ENCODE measurements around the gene REEP1. TPM values are rescaled to one million over a fixed set of nuclear protein-coding genes. Genes with fewer than 3 reads are reported as not detected.
A peak's percentile ranks its signal among the peaks of the same experiment; 100 is the strongest.

The REEP1 gene
- total RNA-seq, 4 donors from 2014 or later, result 46.1 to 95.1 (median 74.9) TPM

GRCh38 chr2:86304416-86304815 is 33.0 kb downstream of the REEP1 start:
- DNase-seq (ENCODE audit: extremely low spot score), result no peak
- no peaks in the 10 kb centered on the region for H3K36me3 ChIP-seq
- no peak overlapping the region for H3K4me3 ChIP-seq
- TF ChIP-seq CTCF (IDR thresholded peaks at IDR 0.05), result no peak
- TF ChIP-seq EP300 (IDR thresholded peaks at IDR 0.05), result no peak
- TF ChIP-seq POLR2AphosphoS5 (IDR thresholded peaks at IDR 0.05), result no peak
- no peak for TF ChIP-seq POLR2A (IDR thresholded peaks at IDR 0.05; ENCODE audit: low read depth)
- peak overlapping the region in 1 of 4 donors; percentile 86 for H3K27ac ChIP-seq (replicated peaks in 1 of 4)
- no peaks in the 10 kb centered on the region for H3K27me3 ChIP-seq
- intact Hi-C loops (cut with DNase I), result no loop called here
- H3K4me1 ChIP-seq, result peaks cover 38 to 91% (median 84%) of the 10 kb centered on the region in 4 donors
- 100% methylated on average over 3 of the region's 3 CpGs for WGBS
- H3K9me3 ChIP-seq, result no peaks in the 10 kb centered on the region

DNA sequence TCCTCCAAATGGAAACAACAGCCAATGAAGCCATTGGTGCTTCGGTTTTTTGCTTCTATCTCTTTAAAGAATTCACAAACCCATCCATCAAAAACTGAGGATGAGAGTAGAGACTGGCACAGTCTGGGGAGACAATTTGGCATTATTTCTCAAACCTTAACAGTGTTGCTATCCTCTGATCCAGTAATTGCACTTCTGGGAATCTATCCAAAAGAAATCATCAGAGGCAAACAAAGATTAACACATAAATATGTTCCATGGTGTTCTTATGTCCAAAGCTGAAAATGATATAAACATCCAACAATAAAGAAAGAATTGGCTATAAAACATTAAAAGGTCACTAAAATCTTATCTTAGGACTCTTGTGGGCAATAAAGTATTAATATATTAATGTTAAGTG is 35.1 kb downstream of the REEP1 start:
- no peak overlapping the region for H3K4me3 ChIP-seq
- no peaks in the 10 kb centered on the region for H3K36me3 ChIP-seq
- 38% methylated on average over 1 of the region's 1 CpG for WGBS
- no peaks in the 10 kb centered on the region for H3K27me3 ChIP-seq
- intact Hi-C loops (cut with DNase I), result no loop called here
- H3K9me3 ChIP-seq, result no peaks in the 10 kb centered on the region
- no peak for DNase-seq (ENCODE audit: extremely low spot score)
- H3K4me1 ChIP-seq, result peaks cover 51 to 95% (median 86%) of the 10 kb centered on the region in 4 donors
- TF ChIP-seq EP300 (IDR thresholded peaks at IDR 0.05) (no peak), POLR2AphosphoS5 (IDR thresholded peaks at IDR 0.05) (no peak), CTCF (IDR thresholded peaks at IDR 0.05) (no peak), POLR2A (IDR thresholded peaks at IDR 0.05; ENCODE audit: low read depth) (no peak)
- H3K27ac ChIP-seq (replicated peaks in 1 of 4), result peak overlapping the region; percentile 76 to 86 (median 82)

GRCh38 chr2:86301711-86302202 is 35.7 kb downstream of the REEP1 start:
- H3K4me1 ChIP-seq, result peaks cover 57 to 98% (median 90%) of the 10 kb centered on the region in 4 donors

GRCh38 chr2:86301009-86301408 is 36.4 kb downstream of the REEP1 start:
- intact Hi-C loops (cut with DNase I), result no loop called here
- peak overlapping the region; percentile 76 to 86 (median 82) for H3K27ac ChIP-seq (replicated peaks in 1 of 4)
- no peak for TF ChIP-seq EP300 (IDR thresholded peaks at IDR 0.05)
- no peak for TF ChIP-seq POLR2AphosphoS5 (IDR thresholded peaks at IDR 0.05)
- TF ChIP-seq CTCF (IDR thresholded peaks at IDR 0.05), result no peak
- TF ChIP-seq POLR2A (IDR thresholded peaks at IDR 0.05; ENCODE audit: low read depth), result no peak
- no peaks in the 10 kb centered on the region for H3K9me3 ChIP-seq
- WGBS, result 52% methylated on average over 6 of the region's 6 CpGs
- no peaks in the 10 kb centered on the region for H3K36me3 ChIP-seq
- DNase-seq (ENCODE audit: extremely low spot score), result no peak
- no peak overlapping the region for H3K4me3 ChIP-seq
- H3K27me3 ChIP-seq, result no peaks in the 10 kb centered on the region
- H3K4me1 ChIP-seq, result peaks cover 58 to 98% (median 91%) of the 10 kb centered on the region in 4 donors

More at GRCh38 chr2:86301711-86302202, 35.7 kb downstream of the REEP1 start:
- intact Hi-C loops (cut with DNase I), result no loop called here
- no peaks in the 10 kb centered on the region for H3K9me3 ChIP-seq
- DNase-seq (ENCODE audit: extremely low spot score), result no peak
- H3K27ac ChIP-seq (replicated peaks in 1 of 4), result peak overlapping the region; percentile 76 to 86 (median 82)
- H3K4me3 ChIP-seq, result no peak overlapping the region
- TF ChIP-seq POLR2A (IDR thresholded peaks at IDR 0.05; ENCODE audit: low read depth) (no peak), EP300 (IDR thresholded peaks at IDR 0.05) (no peak), POLR2AphosphoS5 (IDR thresholded peaks at IDR 0.05) (no peak), CTCF (IDR thresholded peaks at IDR 0.05) (no peak)
- H3K27me3 ChIP-seq, result no peaks in the 10 kb centered on the region
- no peaks in the 10 kb centered on the region for H3K36me3 ChIP-seq
- WGBS, result 64% methylated on average over 3 of the region's 3 CpGs

DNA sequence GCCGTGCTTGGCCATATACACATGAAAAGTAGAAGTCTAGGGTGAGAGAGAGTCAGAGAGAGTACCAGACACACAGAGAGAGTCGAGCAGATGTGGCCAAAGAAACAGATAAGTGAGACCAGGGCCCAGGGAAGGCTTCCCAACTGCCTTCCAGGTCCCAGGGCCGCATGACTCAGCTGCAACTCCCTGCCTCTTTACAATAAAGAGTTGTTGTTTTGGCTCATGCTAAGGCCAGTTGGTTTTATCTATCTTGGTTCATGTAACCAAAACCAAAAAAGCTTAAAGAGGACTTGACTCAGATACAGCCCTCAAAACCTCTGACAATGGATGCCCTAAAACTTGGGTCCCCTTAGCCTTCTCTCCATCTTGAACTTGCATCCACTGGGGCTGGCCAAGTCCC is 36.9 kb downstream of the REEP1 start:
- H3K4me3 ChIP-seq, result no peak overlapping the region
- H3K4me1 ChIP-seq, result peaks cover 58 to 99% (median 91%) of the 10 kb centered on the region in 4 donors
- WGBS, result 86% methylated on average over 3 of the region's 3 CpGs
- peak overlapping the region; percentile 76 to 86 (median 82) for H3K27ac ChIP-seq (replicated peaks in 1 of 4)
- H3K9me3 ChIP-seq, result no peaks in the 10 kb centered on the region
- no peaks in the 10 kb centered on the region for H3K36me3 ChIP-seq
- intact Hi-C loops (cut with DNase I), result no loop called here
- no peaks in the 10 kb centered on the region for H3K27me3 ChIP-seq
- TF ChIP-seq POLR2AphosphoS5 (IDR thresholded peaks at IDR 0.05) (no peak), POLR2A (IDR thresholded peaks at IDR 0.05; ENCODE audit: low read depth) (no peak), CTCF (IDR thresholded peaks at IDR 0.05) (no peak), EP300 (IDR thresholded peaks at IDR 0.05) (no peak)
- no peak for DNase-seq (ENCODE audit: extremely low spot score)

Data from esophagus muscularis mucosa (tissue), 4 donors.